ENCODE measurements around the gene GSTM1. TPM values are rescaled to one million over a fixed set of nuclear protein-coding genes. Genes with fewer than 3 reads are reported as not detected.

Gene GSTM1
- total and polyA plus RNA-seq, 2 of the 8 experiments (the other 6 are each of a cell fraction or from before 2014, with no cell fraction given), result 16.7 to 42.5 TPM

DNA sequence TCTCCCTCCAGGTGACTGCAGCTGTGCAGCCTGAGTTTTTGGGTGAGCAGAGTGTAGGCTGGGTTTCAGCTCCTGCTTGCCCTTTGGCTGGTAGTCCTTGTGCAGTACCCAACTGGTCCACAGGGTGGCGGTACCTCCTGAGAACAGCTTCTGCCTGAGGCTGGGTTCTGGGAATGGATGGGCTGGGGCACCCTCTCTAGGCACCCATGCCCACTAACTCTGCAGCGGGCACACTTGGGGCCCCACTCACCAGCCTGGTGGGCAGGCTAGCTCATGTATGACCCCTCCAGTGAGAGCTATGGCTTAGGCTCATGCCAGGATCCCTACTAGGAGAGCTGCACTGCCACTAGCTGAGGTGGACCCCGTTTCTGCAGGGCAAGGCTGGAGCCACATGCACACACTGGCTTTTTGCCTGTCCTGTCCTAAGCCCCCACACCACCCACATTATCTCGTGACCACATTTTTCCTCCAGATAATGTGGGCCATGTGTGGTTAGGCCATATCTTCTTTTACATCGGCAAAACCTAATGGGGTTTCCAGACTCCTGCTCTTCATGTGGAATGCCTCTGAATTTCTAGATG is 47.2 kb upstream of the GSTM1 start (continued):
- no peak for TF ChIP-seq KDM4A (IDR thresholded peaks at IDR 0.05; ENCODE audit: low read depth, low read length, severe bottlenecking)
- no peak for TF ChIP-seq TCF12 (IDR thresholded peaks at IDR 0.05; ENCODE audit: low read depth, low read length)
